HCT116 (cell line): Measurements from ENCODE around the gene COTL1. TPM values are rescaled to one million over a fixed set of nuclear protein-coding genes. Genes with fewer than 3 reads are reported as not detected.

Experiments used
- ATAC-seq: fragments of 200-7000 bp; cut with Tn5 transposase; 2 replicates; pipeline ENCODE4 v1.9.1; 2020; ENCODE audit warnings: mild to moderate bottlenecking, moderate library complexity
- BruUV-seq: library from RNA; stranded (reverse); fragments of 400-500 nt; replicated peaks from 2 replicates; lab custom pipeline; 2021; lab: Mats Ljungman, UMichigan
- CTCF ChIA-PET: fragments of 300-600 bp; sonication (Branson Sonifier 250); formaldehyde crosslinking; loops from one replicate; lab custom pipeline; 2021; ENCODE audit warnings: antibody characterized with exemption; lab: Charles Lee
- POLR2A ChIA-PET: fragments of 300-600, 350-600 bp; sonication (Branson Sonifier 250); formaldehyde crosslinking; loops from one replicate; lab custom pipeline; 2021; ENCODE audit warnings: antibody characterized with exemption; lab: Charles Lee
- RAD21 ChIA-PET, 2 experiments: fragments of 300-600 bp; sonication (Branson Sonifier 250); formaldehyde crosslinking; loops; one replicate each; lab custom pipeline; 2023; ENCODE audit warnings: low total read pairs in 2 of 2; ENCODE audit not compliant: uncharacterized antibody in 2 of 2, unreplicated experiment in 2 of 2, low non-redundant PET in 1 of 2; lab: Charles Lee
- DNase-seq: peaks from one replicate; pipeline ENCODE4 v3.0.0-alpha.2; 2010; ENCODE audit warnings: low read depth, low spot score
- H2AFZ ChIP-seq: fragments of 200-600 bp; shearing (Covaris generic), sonication (generic); 2 replicates; pipeline ENCODE4 v1.6.1; 2017; ENCODE audit warnings: low read depth, mixed run types, mixed read lengths, antibody characterized with exemption, low read length; ENCODE audit not compliant: poor library complexity, severe bottlenecking
- H3K27ac ChIP-seq: 2 replicates; pipeline ENCODE4 v1.5.1; 2012; ENCODE audit warnings: low read depth, low read length
- H3K27me3 ChIP-seq: fragments of 200-600 bp; sonication (generic); 2 replicates; pipeline ENCODE4 v1.6.1; 2016; ENCODE audit warnings: mixed run types, low read length, mixed read lengths; ENCODE audit not compliant: insufficient read depth
- H3K36me3 ChIP-seq, 2 experiments: fragments of 200-500 bp in 1 of 2; fragments of 200-600 bp in 1 of 2; sonication (Bioruptor generic) in 1 of 2; sonication (generic) in 1 of 2; 2 replicates each; pipeline versions ENCODE4 v1.5.1 to v1.6.1; 2014 to 2016; ENCODE audit warnings: low read length in 2 of 2, inconsistent platforms in 1 of 2, mixed read lengths in 1 of 2, mixed run types in 1 of 2; ENCODE audit not compliant: insufficient read depth in 2 of 2, control insufficient read depth in 1 of 2
- H3K4me1 ChIP-seq, 2 experiments: fragments of 200-600 bp in 1 of 2; sonication (generic) in 1 of 2; 2 replicates each; pipeline versions ENCODE4 v1.5.1 to v1.6.1; 2012 to 2017; ENCODE audit warnings: low read length in 2 of 2, inconsistent platforms in 1 of 2, mild to moderate bottlenecking in 1 of 2, mixed read lengths in 1 of 2, mixed run types in 1 of 2, moderate library complexity in 1 of 2; ENCODE audit not compliant: insufficient read depth in 2 of 2, control insufficient read depth in 1 of 2
- H3K4me2 ChIP-seq: fragments of 200-600 bp; sonication (generic); 2 replicates; pipeline ENCODE4 v1.6.1; 2017; ENCODE audit warnings: mixed run types, low read length, mixed read lengths
- H3K4me3 ChIP-seq, 2 experiments: fragments of 200-600 bp in 1 of 2; sonication (generic) in 1 of 2; replicated peaks in 1 of 2; 2 replicates each; pipeline ENCODE4 v1.5.1; 2011 to 2016; ENCODE audit warnings: low read length in 2 of 2, control low read depth in 1 of 2, low read depth in 1 of 2, mild to moderate bottlenecking in 1 of 2, mixed read lengths in 1 of 2, mixed run types in 1 of 2
- H3K79me2 ChIP-seq: fragments of 200-600 bp; sonication (generic); 2 replicates; pipeline ENCODE4 v1.6.1; 2017; ENCODE audit warnings: mild to moderate bottlenecking, mixed run types, low read length, moderate library complexity, mixed read lengths; ENCODE audit not compliant: insufficient read depth
- H3K9ac ChIP-seq: fragments of 200-600 bp; sonication (generic); 2 replicates; pipeline ENCODE4 v1.6.1; 2016; ENCODE audit warnings: low read length, mixed read lengths
- H3K9me2 ChIP-seq: fragments of 200-600 bp; sonication (generic), shearing (Covaris generic); 2 replicates; pipeline ENCODE4 v1.6.1; 2017; ENCODE audit warnings: mixed run types, mild to moderate bottlenecking, moderate library complexity; ENCODE audit not compliant: insufficient read depth
- H3K9me3 ChIP-seq, 2 experiments: fragments of 200-500 bp in 1 of 2; fragments of 200-600 bp in 1 of 2; sonication (Bioruptor generic) in 1 of 2; sonication (generic) in 1 of 2; 2 replicates each; pipeline ENCODE4 v1.6.1; 2014 to 2017; ENCODE audit warnings: low read length in 2 of 2, mixed read lengths in 2 of 2, inconsistent platforms in 1 of 2, low read depth in 1 of 2, mild to moderate bottlenecking in 1 of 2, mixed run types in 1 of 2, moderate library complexity in 1 of 2; ENCODE audit not compliant: control insufficient read depth in 1 of 2, insufficient read depth in 1 of 2
- H4K20me1 ChIP-seq: fragments of 200-600 bp; sonication (generic), shearing (Covaris generic); 2 replicates; pipeline ENCODE4 v1.6.1; 2017; ENCODE audit warnings: mixed run types, mild to moderate bottlenecking, moderate library complexity; ENCODE audit not compliant: insufficient read depth
- ATF3 ChIP-seq: IDR thresholded peaks from 2 replicates; pipeline ENCODE4 v1.6.1; 2012
- CBX3 ChIP-seq: IDR thresholded peaks from 2 replicates; pipeline ENCODE4 v1.6.1; 2012; ENCODE audit warnings: low read depth
- CEBPB ChIP-seq: IDR thresholded peaks from 2 replicates; pipeline ENCODE4 v1.6.1; 2012; ENCODE audit warnings: low read depth
- CTCF ChIP-seq, 3 experiments: fragments of 200-600 bp in 1 of 3; sonication (generic) in 1 of 3; IDR thresholded peaks in 2 of 3; conservative IDR thresholded peaks in 1 of 3; 2 replicates each; pipeline ENCODE4 v1.5.1; 2012 to 2017; ENCODE audit warnings: low read depth in 2 of 3, low read length in 2 of 3, antibody characterized with exemption in 1 of 3, borderline replicate concordance in 1 of 3, control low read depth in 1 of 3, mild to moderate bottlenecking in 1 of 3, mixed read lengths in 1 of 3, mixed run types in 1 of 3, moderate library complexity in 1 of 3; ENCODE audit not compliant: insufficient read depth in 1 of 3
- EGR1 ChIP-seq: IDR thresholded peaks from 2 replicates; pipeline ENCODE4 v1.6.1; 2012; ENCODE audit warnings: low read depth
- ELF1 ChIP-seq: IDR thresholded peaks from 2 replicates; pipeline ENCODE4 v1.6.1; 2012; ENCODE audit warnings: low read depth, borderline replicate concordance
- EZH2phosphoT487 ChIP-seq: fragments of 200-600 bp; IDR thresholded peaks from 2 replicates; pipeline ENCODE4 v1.6.1; 2018; ENCODE audit warnings: antibody characterized with exemption, borderline replicate concordance
- FOSL1 ChIP-seq: IDR thresholded peaks from 2 replicates; pipeline ENCODE4 v1.6.1; 2012; ENCODE audit warnings: low read depth
- MAX ChIP-seq: IDR thresholded peaks from 2 replicates; pipeline ENCODE4 v1.6.1; 2012
- POLR2A ChIP-seq: IDR thresholded peaks from 2 replicates; pipeline ENCODE4 v1.7.0; 2011; ENCODE audit warnings: borderline replicate concordance; ENCODE audit not compliant: insufficient read depth, insufficient read length; ENCODE audit errors: extremely low read depth
- POLR2AphosphoS5 ChIP-seq: IDR thresholded peaks from 2 replicates; pipeline ENCODE4 v1.6.1; 2011; ENCODE audit warnings: mild to moderate bottlenecking, low read depth, low read length, moderate library complexity
- SIN3A ChIP-seq: IDR thresholded peaks from 2 replicates; pipeline ENCODE4 v1.6.1; 2012; ENCODE audit warnings: low read depth
- SRF ChIP-seq: IDR thresholded peaks from 2 replicates; pipeline ENCODE4 v1.6.1; 2012; ENCODE audit warnings: low read depth
- YY1 ChIP-seq: IDR thresholded peaks from 2 replicates; pipeline ENCODE4 v1.6.1; 2011; ENCODE audit warnings: low read length, low read depth, moderate library complexity, mild to moderate bottlenecking; ENCODE audit not compliant: insufficient replicate concordance; ENCODE audit errors: extremely low read depth
- ZBTB33 ChIP-seq: IDR thresholded peaks from 2 replicates; pipeline ENCODE4 v1.6.1; 2011; ENCODE audit warnings: mild to moderate bottlenecking, low read length, moderate library complexity; ENCODE audit not compliant: insufficient replicate concordance; ENCODE audit errors: extremely low read depth
- ZNF274 ChIP-seq: fragments of 200-500 bp; sonication (Bioruptor generic); IDR thresholded peaks from 2 replicates; pipeline ENCODE4 v1.6.1; 2014; ENCODE audit warnings: mild to moderate bottlenecking, low read depth, low read length, inconsistent platforms
- intact Hi-C: fragments of 100-400 bp; cut with micrococcal nuclease; formaldehyde crosslinking; loops from 2 replicates; pipeline ENCODE4 v1.10.0; 2022
- total RNA-seq: library from RNA; stranded (reverse); gene quantifications from one replicate; pipeline ENCODE4 v1.2.1, GENCODE V29; 2021; ENCODE audit not compliant: unreplicated experiment

COTL1 gene
- total RNA-seq, 1 experiment from 2014 or later = 276 TPM

GRCh38 chr16:84520725-84521496 is 97.0 kb downstream of the COTL1 start:
- Histone ChIP-seq H3K9me3 (no peaks in the 10 kb centered on the region), H3K4me1 (peaks cover 0 to 17% of the 10 kb centered on the region in 2 experiments; a peak in 2 of 4 replicates), H3K4me3 (no peak overlapping the region), H3K4me2 (peak overlapping the region; percentile 18), H2AFZ (no peak overlapping the region), H3K9ac (no peak overlapping the region), H3K36me3 (no peaks in the 10 kb centered on the region), H3K9me2 (no peaks in the 10 kb centered on the region), H3K79me2 (no peaks in the 10 kb centered on the region), H4K20me1 (no peaks in the 10 kb centered on the region), H3K27ac (no peak overlapping the region), H3K27me3 (no peaks in the 10 kb centered on the region; the same call in 1 of the 2 replicates)
- ChIA-PET CTCF (interaction anchor here (1.0 to 3.8 kb wide), 4 partner anchors 10 to 98 kb away, joined by 3 to 24 read pairs (median 6); no protein-coding TSS in a partner anchor), RAD21 (interaction anchor here in 1 of 2 experiments (0.6 kb wide), 1 partner anchor 10 kb away, joined by 3 read pairs; no protein-coding TSS in a partner anchor), POLR2A (no interaction called here)
- intact Hi-C loops = no loop called here
- no TSS peak for BruUV-seq
- no peak for TF ChIP-seq CEBPB
- no peak for TF ChIP-seq POLR2AphosphoS5
- no peak for TF ChIP-seq EZH2phosphoT487
- TF ChIP-seq MAX = no peak
- TF ChIP-seq ELF1 = no peak
- no peak for TF ChIP-seq YY1
- TF ChIP-seq SRF = no peak
- no peak for TF ChIP-seq ZNF274
- TF ChIP-seq POLR2A = no peak
- TF ChIP-seq CTCF (IDR thresholded peaks at IDR 0.05 in 2 of 3, conservative IDR thresholded peaks at IDR 0.05 in 1 of 3; ENCODE audit: borderline replicate concordance in 1 of 3, insufficient read depth in 1 of 3, low read depth in 2 of 3, low read length in 2 of 3) = no peak
- TF ChIP-seq SIN3A = no peak
- TF ChIP-seq CBX3 = no peak
- no peak for TF ChIP-seq EGR1
- TF ChIP-seq ATF3 = no peak
- TF ChIP-seq FOSL1 = no peak
- TF ChIP-seq ZBTB33 = no peak
- DNase-seq (no peak), ATAC-seq (peak; percentile 37; the same call in 1 of the 2 replicates)
